B cell (primary cell): ENCODE results near the gene WDFY4.

Source experiments
- EZH2 ChIP-seq: IDR thresholded peaks from 2 replicates; pipeline ENCODE4 v1.6.1; 2012; ENCODE audit warnings: borderline replicate concordance, low read depth, mild to moderate bottlenecking, moderate library complexity, low read length; ENCODE audit not compliant: insufficient read depth, poor library complexity, severe bottlenecking
- TF ChIP-seq, protein P1 (sequence below): fragments of 200-600 bp; IDR thresholded peaks from one replicate; pipeline ENCODE4 v1.8.0; 2022; ENCODE audit warnings: antibody characterized with exemption, mild to moderate bottlenecking

DNA sequence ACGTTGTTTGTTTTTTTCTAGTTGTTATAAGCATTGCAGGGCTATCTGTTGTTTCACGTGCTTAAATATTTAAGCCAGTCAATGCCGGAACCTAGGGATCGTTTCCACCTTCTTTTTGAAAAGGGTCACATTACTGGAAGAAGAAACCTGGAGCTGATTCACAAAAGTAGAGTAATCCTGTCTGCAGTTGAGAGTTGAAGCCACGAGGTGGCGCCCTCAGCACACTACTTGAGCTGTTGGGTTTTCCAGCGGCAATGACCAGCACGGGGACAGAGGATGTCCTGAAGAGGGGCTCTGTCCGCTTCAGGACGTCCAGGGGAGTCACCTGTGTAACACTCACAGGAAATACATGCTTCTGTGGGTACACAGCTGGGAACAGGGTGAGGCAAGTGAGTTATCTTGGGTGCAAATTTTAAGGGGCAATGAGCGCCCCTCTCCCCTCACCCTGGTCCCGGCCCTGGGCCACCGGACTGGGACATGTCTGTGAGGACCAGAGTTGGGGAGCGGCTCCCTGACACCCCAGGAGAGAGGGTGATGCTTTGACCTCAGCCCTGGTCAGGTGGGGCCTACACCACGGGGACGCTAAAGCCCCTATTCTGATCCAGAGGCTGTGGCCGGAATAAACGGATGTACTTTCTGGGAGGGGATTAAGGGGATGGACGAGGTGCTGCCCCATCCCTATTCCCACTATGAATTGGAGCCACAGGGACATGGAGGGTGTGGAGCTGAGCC, 26.3 kb upstream of the WDFY4 start:
- TF ChIP-seq EZH2, result no peak
- TF ChIP-seq, protein P1, sequence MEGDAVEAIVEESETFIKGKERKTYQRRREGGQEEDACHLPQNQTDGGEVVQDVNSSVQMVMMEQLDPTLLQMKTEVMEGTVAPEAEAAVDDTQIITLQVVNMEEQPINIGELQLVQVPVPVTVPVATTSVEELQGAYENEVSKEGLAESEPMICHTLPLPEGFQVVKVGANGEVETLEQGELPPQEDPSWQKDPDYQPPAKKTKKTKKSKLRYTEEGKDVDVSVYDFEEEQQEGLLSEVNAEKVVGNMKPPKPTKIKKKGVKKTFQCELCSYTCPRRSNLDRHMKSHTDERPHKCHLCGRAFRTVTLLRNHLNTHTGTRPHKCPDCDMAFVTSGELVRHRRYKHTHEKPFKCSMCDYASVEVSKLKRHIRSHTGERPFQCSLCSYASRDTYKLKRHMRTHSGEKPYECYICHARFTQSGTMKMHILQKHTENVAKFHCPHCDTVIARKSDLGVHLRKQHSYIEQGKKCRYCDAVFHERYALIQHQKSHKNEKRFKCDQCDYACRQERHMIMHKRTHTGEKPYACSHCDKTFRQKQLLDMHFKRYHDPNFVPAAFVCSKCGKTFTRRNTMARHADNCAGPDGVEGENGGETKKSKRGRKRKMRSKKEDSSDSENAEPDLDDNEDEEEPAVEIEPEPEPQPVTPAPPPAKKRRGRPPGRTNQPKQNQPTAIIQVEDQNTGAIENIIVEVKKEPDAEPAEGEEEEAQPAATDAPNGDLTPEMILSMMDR, result peak; percentile 99
